Endothelial cell of umbilical vein (primary cell): ENCODE measurements around the gene KDM3B. TPM values are rescaled to one million over a fixed set of nuclear protein-coding genes. Genes with fewer than 3 reads are reported as not detected.

Experiments
- BruUV-seq: library from RNA; stranded (reverse); fragments of 400-500 nt; replicated peaks from 2 replicates; lab custom pipeline; 2021; lab: Mats Ljungman, UMichigan
- CTCF ChIA-PET: fragments of 300-600, 350-600 bp; sonication (Branson Sonifier 250); formaldehyde crosslinking; loops from one replicate; lab custom pipeline; 2021; ENCODE audit warnings: antibody characterized with exemption, inconsistent platforms; lab: Charles Lee
- POLR2A ChIA-PET: fragments of 300-600, 350-600 bp; sonication (Branson Sonifier 250); formaldehyde crosslinking; loops from one replicate; lab custom pipeline; 2021; ENCODE audit warnings: antibody characterized with exemption, inconsistent platforms; lab: Charles Lee
- DNase-seq: peaks from one replicate; pipeline ENCODE4 v3.0.0-alpha.2; 2011; ENCODE audit warnings: low read depth, low spot score
- FAIRE-seq: peaks from 2 replicates; lab custom pipeline; 2011; peaks lifted over from hg19 to GRCh38; lab: Jason Lieb, UNC
- H2AFZ ChIP-seq: 2 replicates; pipeline ENCODE4 v1.6.0; 2012; ENCODE audit warnings: low read depth, low read length, control low read depth, inconsistent platforms
- H3K27ac ChIP-seq: 2 replicates; pipeline ENCODE4 v1.5.1; 2011; ENCODE audit warnings: low read depth, mild to moderate bottlenecking, control low read depth, low read length, moderate library complexity; ENCODE audit not compliant: insufficient read depth
- H3K27me3 ChIP-seq, 2 experiments: 2 replicates each; pipeline versions ENCODE4 v1.6.0 to v1.6.1; 2011; ENCODE audit warnings: low read length in 2 of 2, mixed read lengths in 1 of 2; ENCODE audit not compliant: control insufficient read depth in 2 of 2, insufficient read depth in 2 of 2
- H3K36me3 ChIP-seq, 2 experiments: 2 replicates in 1 of 2; 3 replicates in 1 of 2; pipeline ENCODE4 v1.5.1; 2011; ENCODE audit warnings: low read length in 2 of 2, mild to moderate bottlenecking in 1 of 2, moderate library complexity in 1 of 2; ENCODE audit not compliant: control insufficient read depth in 2 of 2, insufficient read depth in 2 of 2; ENCODE audit errors: extremely low read depth in 1 of 2
- H3K4me1 ChIP-seq: 3 replicates; pipeline ENCODE4 v1.5.1; 2011; ENCODE audit warnings: mild to moderate bottlenecking, low read length; ENCODE audit not compliant: control insufficient read depth, insufficient read depth; ENCODE audit errors: extremely low read depth
- H3K4me2 ChIP-seq: 2 replicates; pipeline ENCODE4 v1.6.1; 2011; ENCODE audit warnings: low read length, control low read depth, mixed read lengths; ENCODE audit not compliant: insufficient read depth
- H3K4me3 ChIP-seq, 3 experiments: fragments of 200-600 bp in 1 of 3; sonication (generic), shearing (Covaris generic) in 1 of 3; replicated peaks in 1 of 3; 2 replicates each; pipeline ENCODE4 v1.5.1; 2011 to 2016; ENCODE audit warnings: control low read depth in 3 of 3, low read length in 3 of 3, mild to moderate bottlenecking in 2 of 3, inconsistent platforms in 1 of 3, low read depth in 1 of 3, moderate library complexity in 1 of 3; ENCODE audit not compliant: insufficient read depth in 1 of 3
- H3K79me2 ChIP-seq: 2 replicates; pipeline ENCODE4 v1.6.0; 2012; ENCODE audit warnings: low read length, inconsistent platforms; ENCODE audit not compliant: control insufficient read depth, insufficient read depth
- H3K9ac ChIP-seq: replicated peaks from 2 replicates; pipeline ENCODE3; 2011; ENCODE audit warnings: low read length, control low read depth; ENCODE audit not compliant: insufficient read depth; ENCODE audit errors: extremely low read depth
- H3K9me1 ChIP-seq: replicated peaks from 3 replicates; pipeline ENCODE4 v1.6.0; 2011; ENCODE audit warnings: mild to moderate bottlenecking, low read length; ENCODE audit not compliant: control insufficient read depth, insufficient read depth; ENCODE audit errors: extremely low read depth
- H3K9me3 ChIP-seq: replicated peaks from 2 replicates; pipeline ENCODE4 v1.5.1; 2012; ENCODE audit warnings: low read length, inconsistent platforms; ENCODE audit not compliant: control insufficient read depth, insufficient read depth
- H4K20me1 ChIP-seq: replicated peaks from 2 replicates; pipeline ENCODE3; 2011; ENCODE audit warnings: mild to moderate bottlenecking, low read length; ENCODE audit not compliant: control insufficient read depth, insufficient read depth; ENCODE audit errors: extremely low read depth
- CTCF ChIP-seq, 2 donors: IDR thresholded peaks; 1 replicate in 1 of 2; 2 replicates in 1 of 2; pipeline ENCODE4 v1.5.1; 2011; ENCODE audit warnings: low read length in 2 of 2, mild to moderate bottlenecking in 2 of 2, moderate library complexity in 2 of 2, control low read depth in 1 of 2, inconsistent platforms in 1 of 2, low read depth in 1 of 2; ENCODE audit not compliant: insufficient read depth in 1 of 2; ENCODE audit errors: extremely low read depth in 1 of 2
- FOS ChIP-seq: IDR thresholded peaks from 2 replicates; pipeline ENCODE4 v1.6.1; 2011; ENCODE audit warnings: mild to moderate bottlenecking, low read length, moderate library complexity, borderline replicate concordance; ENCODE audit not compliant: insufficient read depth
- MAX ChIP-seq: IDR thresholded peaks from 2 replicates; pipeline ENCODE4 v1.6.1; 2011; ENCODE audit not compliant: insufficient read depth, insufficient read length
- MYC ChIP-seq: IDR thresholded peaks from one replicate; pipeline ENCODE4 v1.6.1; 2011; ENCODE audit warnings: mild to moderate bottlenecking, low read depth, low read length
- POLR2A ChIP-seq: IDR thresholded peaks from 2 replicates; pipeline ENCODE4 v1.6.1; 2012; ENCODE audit warnings: low read depth, mild to moderate bottlenecking, control low read depth, low read length
- POLR2AphosphoS5 ChIP-seq: IDR thresholded peaks from 2 replicates; pipeline ENCODE4 v1.6.1; 2012; ENCODE audit warnings: low read depth, mild to moderate bottlenecking, control low read depth, low read length, moderate library complexity; ENCODE audit not compliant: insufficient read depth
- dilution Hi-C: fragments of 300-500 bp; cut with MboI; formaldehyde crosslinking; loops from one replicate; pipeline ENCODE4 v1.15.0; 2019; ENCODE audit warnings: low sequenced_read_pairs; ENCODE audit not compliant: extremely low pct_ligation_motif_present
- intact Hi-C: fragments of 100-400 bp; cut with micrococcal nuclease; formaldehyde crosslinking; loops from one replicate; pipeline ENCODE4 v1.10.0; 2022
- polyA plus RNA-seq, 4 experiments: library from polyadenylated mRNA; depleted of rRNA in 3 of 4; stranded (reverse) in 3 of 4; unstranded in 1 of 4; fragments of >200 nt; gene quantifications; 2 replicates each; pipeline versions ENCODE4 v1.2.1 to v1.2.3, GENCODE V29; 2011 to 2012; ENCODE audit warnings: missing spikeins in 1 of 4
- total RNA-seq: library from RNA; stranded (reverse); gene quantifications from 2 replicates; pipeline ENCODE4 v1.2.3, GENCODE V29; 2021

The KDM3B gene
- total and polyA plus RNA-seq, 2 donors (not counting 3 experiments of a cell fraction or from before 2014, with no cell fraction given) = 19.0 to 55.7 TPM

- Histone ChIP-seq H3K79me2 (peaks cover 70% of the 10 kb centered on the region), H3K9me1 (no peaks in the 10 kb centered on the region), H4K20me1 (peaks cover 3% of the 10 kb centered on the region), H3K9ac (no peak overlapping the region), H3K4me3 (no peak overlapping the region), H3K4me2 (no peak overlapping the region), H3K4me1 (peaks cover 20% of the 10 kb centered on the region), H3K9me3 (no peaks in the 10 kb centered on the region), H3K36me3 (no peaks in the 10 kb centered on the region), H3K27ac (no peak overlapping the region), H3K27me3 (no peaks in the 10 kb centered on the region), H2AFZ (no peak overlapping the region)
- TF ChIP-seq POLR2A (no peak), MYC (no peak), CTCF (IDR thresholded peaks at IDR 0.05; ENCODE audit: extremely low read depth in 1 of 2, insufficient read depth in 1 of 2, low read depth in 1 of 2, low read length in 2 of 2) (no peak), FOS (no peak), POLR2AphosphoS5 (no peak), MAX (no peak)
- no peak for DNase-seq
- no peak for FAIRE-seq
- ChIA-PET CTCF (interaction anchor here (0.5 to 6.6 kb wide), 2 partner anchors 13 to 146 kb away, joined by 3 to 71 read pairs; partner anchors contain the start of gene KDM3B), POLR2A (no interaction called here)
- no TSS peak for BruUV-seq
- intact Hi-C loops (no loop called here), dilution Hi-C loops (no loop called here)
Observed at GRCh38 chr5:138366632-138367382, 14.3 kb downstream of the KDM3B start.
